HG03565 (cell line): ENCODE measurements around the gene TRIM47.

Source experiments
- ATAC-seq: cut with Tn5 transposase; IDR thresholded peaks from one replicate; pipeline ENCODE4 v1.9.1; 2021; ENCODE audit warnings: mild to moderate bottlenecking, moderate library complexity; ENCODE audit not compliant: unreplicated experiment

Gene TRIM47

DNA sequence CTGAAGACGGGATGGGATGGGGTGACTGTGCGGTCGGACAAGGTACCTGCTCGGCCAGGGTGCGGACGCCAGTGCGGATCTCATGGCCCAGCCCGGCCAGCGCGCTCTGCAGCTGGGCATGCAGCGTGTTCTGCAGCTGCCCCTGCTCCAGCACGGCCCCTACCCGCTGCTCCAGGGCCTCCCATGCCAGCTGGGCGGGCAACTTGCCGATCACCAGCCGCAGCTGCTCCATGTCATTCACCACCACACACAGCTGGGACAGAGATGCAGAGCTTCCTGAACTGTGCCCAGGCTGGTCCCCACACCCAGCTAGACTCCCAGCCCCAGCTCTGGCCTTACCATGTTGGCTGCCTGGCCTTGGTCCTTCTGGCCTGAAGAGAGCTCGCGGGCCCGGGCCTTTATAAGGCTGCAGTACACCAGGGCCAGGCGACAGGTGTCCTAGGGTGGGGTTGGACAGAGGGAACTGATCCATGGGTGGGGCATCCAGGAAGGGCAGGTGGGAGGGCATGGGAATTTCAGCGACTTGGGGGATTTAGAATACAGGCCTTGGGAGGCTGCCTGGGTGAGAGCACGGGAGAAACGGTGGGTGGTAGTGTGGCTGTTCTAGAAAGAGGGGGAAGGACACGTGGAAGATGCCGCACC is 44.0 kb downstream of the TRIM47 start:
- no peak for ATAC-seq

DNA sequence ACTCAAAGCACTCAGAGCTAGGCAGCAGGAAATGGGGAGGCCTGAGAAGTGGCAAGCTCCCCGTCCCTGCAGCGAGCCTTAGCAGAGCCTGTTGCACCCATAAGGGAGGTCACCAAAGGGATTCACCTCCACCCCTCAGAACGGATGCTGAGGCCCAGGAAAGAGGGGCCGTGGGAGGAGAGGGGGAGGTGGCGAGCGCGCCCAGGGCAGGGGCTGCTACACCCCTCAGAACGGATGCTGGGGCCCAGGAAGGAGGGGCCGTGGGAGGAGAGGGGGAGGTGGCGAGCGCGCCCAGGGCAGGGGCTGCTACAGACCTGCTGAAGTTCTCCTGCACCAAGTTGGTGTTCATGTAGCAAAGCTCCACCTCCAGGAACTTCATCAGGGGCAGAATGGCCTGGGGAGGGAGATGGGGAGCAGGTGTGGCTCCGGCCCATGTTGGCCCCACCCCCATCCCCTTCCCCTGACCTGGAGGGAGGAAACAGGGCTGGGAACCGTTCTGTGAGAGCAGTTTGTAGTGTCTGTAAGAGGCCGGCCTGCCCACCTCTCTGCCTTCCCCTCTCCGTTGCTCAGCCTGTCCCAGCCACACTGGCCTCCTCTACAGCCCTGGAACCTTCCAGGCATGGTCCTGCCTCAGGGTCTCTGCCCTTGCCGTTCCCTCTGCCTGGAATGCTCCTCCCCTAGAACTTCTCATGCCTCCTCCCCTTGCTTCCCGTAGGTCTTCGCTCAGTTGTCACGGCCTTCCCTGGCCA is 45.6 kb downstream of the TRIM47 start:
- no peak for ATAC-seq

DNA sequence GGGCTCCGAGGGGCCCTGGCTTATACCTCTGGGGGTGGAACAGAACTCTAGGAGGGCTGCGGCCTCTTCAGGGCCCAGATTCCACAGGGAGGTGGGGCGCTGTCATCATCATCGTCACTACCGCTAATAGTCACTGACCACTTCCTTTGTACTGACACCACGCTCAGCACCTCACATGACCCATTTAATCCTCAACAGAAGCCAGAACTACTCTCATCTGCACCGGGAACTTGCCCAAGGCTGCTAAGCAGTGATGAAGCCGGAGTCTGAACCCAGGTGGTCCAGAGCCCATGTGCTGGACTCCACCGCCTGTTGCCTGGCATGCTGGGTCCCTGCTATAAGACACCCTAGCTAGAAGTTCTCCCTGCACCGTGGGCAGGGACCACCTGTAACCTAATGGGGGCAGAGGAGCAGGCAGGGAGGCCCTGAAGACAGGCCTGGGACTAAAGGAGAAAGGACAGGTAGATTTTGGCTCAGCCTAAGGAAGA is 46.2 kb downstream of the TRIM47 start:
- no peak for ATAC-seq

DNA sequence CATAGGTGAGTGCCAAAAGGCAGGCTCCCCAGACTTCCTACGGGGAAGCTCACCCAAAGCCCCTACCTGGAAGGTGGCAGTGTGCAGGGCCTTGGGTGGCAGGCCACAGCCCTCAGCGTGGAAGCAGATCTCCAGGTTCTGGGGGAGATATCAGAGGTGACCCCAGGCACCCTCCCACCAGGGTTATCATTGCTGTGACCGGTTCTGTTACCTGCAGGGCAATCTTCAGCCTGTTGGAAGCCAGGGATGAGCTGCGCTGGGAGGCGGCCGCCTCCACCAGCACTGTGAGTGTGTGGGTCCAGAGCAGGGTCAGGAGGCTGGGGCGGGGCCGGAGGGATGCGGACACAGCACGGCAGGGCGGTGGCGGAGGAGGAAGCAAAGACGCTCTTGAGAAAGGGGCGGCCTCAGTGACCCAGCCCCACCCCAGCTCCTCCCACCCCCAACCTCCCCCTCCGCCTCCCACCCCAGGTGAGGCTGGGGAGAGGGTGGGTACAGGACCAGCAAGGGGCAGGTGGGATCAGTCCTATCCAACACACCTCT is 47.3 kb downstream of the TRIM47 start:
- no peak for ATAC-seq

DNA sequence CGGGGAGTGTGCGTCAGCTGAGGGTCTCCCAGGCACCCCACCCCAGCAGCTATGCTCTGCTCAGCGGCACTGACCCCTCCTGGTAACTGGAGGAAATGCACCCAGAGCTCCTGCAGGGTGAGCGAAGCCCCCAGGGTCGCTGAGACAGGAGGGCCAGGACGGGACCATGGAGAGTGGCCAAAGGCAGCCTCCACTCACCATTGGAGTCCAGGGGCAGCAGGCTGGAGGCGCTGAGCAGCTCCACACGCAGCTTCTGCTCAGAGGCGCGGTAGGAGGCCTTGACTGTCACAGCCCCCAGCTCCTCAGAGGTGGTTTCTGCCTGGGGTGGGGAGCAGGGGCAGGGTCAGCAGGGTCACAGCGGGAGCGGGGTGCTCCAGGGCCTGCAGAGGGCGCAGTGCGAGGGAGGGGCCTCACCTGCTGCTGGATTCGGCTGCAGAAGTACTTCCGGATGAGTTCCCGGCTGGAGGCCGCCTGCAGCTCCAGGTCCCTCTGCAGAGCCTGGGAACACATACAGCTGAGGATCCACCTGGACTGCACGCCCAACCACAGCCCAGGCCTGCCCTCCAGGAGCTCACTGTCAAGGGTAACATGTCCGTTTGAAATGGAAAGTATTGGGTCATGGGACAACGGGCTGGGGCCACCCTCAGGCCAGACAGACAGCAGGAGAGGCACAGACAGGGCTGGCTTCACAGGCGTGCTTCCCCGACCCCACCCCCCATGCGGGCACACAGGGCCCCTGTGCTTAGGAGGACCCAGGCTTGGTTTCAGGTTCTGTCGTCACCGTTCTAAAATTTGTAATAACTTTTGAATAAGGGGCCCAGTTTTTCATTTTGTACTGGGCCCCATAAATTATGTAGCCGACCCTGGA is 48.0 kb downstream of the TRIM47 start:
- ATAC-seq: no peak

DNA sequence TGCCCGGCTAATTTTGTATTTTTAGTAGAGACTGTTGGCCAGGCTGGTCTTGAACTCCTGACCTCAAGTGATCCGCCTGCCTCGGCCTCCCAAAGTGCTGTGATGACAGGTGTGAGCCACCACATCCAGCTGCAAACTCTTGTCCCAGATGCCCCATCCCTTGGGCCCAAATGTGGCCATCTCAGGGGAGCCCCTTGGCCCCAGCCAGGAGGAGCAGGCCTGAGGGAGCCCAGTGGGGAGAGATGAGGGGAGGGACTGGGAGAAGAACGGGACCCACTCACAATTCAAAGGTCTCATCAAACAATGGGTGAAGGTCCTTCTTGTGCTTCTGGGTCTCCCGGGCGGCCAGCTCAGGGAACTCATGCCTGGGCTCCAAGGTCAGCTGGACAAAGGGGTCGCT is 48.6 kb downstream of the TRIM47 start:
- ATAC-seq: no peak

DNA sequence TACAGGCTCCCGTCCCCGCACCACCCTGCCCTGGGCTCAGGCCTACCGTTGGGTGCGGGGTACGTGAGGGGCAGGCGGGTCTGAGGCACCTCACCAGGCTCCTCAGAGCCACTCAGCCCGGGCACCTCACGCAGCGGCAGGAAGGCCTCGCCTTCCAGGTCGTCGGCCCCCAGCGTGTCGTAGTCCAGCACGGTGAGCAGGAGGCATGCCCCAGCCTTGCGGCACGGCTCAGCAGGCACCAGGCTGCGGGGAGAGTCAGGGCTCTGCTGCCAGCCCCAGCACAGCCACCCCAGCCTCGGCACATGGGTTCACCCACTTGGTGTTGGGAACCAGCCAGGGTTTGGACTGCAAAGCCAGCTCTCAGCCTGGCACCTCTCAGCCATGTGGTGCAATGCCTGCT is 49.6 kb downstream of the TRIM47 start:
- ATAC-seq: no peak

DNA sequence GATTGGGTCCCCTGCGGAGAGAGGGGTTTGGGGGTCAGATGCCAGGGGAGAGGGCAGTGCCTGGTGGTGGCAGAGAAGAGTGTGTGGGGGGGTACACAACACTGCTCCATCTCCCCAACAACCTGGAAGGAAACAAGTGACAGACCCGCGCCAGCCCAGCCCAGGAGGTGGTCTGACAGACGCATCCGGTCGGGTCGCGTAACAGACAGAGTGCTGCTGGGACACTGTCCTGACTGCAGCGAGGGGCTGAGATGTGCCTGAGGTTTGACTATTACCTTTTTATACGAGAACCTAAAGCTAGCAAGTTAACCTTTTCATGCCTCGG is 50.3 kb downstream of the TRIM47 start:
- no peak for ATAC-seq

DNA sequence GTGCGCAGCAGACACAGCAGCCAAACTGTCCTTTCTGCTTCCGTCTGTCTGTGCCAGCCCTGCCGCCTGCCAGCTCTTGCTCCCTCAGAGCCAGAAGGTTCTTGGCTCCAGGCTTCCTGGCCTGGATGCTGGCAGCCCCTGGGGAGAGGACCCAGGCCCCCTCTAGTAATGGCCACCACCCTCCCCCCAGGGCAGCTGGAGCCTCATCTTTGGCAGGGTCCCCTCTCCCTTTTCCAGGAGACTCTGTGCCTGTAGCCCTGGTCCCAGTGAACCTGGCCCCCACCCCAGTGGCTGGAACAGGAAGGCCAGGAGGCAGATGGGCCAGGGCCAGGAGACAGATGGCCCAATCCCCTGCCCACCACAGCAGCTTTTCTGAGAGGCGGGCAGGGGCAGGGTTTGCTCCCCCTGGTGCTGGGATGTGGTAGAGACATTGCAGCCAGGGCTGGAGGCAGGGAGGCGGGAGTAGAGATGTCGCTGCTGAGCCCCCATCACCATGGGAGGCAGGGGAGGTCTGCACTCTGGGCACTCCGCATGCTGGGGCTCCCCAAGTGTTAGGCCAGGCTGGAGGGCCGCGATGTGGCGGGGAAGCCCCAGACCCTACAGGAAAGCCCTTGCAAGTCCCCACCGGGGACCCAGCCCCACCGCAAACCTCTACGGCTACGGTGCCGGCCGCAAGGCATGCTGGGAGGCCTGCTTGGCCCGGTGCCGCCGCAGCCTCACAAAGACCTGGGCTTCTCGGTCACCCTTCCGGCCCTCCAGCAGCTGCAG is 50.9 kb downstream of the TRIM47 start:
- ATAC-seq: no peak

DNA sequence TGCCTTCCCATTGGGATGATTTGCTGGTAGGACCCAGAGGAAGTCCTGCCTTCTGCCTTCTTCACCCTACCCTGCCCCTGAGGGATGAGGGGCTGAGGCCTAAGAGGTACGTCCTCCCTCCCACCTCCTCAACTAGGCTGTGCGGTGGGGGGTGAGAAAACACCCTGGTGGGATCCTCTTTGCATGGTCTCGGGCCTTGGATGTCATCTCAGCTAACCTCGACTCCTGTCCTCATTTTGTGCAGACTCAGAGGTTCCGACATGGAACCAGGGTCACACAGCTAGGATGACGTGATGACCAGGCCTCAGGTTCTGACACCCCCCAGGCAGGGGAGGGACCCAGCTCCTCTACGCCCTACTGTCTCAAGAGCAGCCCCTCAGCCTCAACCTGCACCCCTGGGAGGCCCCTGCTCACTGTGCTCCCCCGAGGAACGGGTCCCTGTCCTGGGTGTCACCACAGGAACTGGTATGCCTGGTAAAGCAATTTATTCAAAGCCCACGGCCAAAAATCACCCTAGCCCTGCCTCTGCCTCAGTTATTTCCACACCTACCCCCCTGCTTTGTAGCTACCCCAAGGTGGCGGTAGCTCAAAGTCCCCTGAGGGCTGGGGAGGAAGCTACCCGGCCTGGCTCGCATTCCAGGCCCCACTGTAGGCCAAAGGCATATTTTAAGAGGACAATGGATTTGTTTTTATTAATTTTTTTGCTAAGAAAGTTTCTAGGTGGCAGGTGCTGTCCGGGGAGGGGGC is 51.6 kb downstream of the TRIM47 start:
- no peak for ATAC-seq

DNA sequence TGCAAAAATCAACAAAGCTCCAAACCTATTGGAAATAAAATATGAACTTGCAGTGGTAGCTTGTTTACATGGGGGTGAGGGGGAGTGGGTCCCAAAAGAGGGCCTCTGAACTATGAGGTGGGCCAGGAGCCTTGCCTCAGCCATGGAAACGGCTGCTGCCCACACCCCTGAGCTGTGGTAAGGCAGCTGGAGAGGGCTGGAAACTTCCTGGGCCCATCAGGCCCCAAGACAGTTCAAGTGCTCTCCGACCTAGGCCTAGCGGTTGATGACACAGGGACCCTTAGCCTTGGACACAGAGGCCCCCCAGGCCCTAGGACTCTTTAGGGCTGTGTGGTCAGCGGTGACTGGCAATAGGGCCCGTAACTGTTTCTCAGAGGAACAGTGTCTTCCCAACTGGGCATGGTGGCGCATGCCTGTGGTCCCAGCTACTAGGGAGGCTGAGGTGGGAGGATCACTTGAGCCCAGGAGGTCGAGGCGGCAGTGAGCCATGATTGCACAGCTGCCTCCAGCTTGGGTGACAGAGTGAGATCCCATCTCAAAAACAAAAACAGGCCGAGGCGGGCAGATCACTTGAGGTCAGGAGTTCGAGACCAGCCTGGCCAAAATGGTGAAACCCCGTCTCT is 52.5 kb downstream of the TRIM47 start:
- no peak for ATAC-seq

DNA sequence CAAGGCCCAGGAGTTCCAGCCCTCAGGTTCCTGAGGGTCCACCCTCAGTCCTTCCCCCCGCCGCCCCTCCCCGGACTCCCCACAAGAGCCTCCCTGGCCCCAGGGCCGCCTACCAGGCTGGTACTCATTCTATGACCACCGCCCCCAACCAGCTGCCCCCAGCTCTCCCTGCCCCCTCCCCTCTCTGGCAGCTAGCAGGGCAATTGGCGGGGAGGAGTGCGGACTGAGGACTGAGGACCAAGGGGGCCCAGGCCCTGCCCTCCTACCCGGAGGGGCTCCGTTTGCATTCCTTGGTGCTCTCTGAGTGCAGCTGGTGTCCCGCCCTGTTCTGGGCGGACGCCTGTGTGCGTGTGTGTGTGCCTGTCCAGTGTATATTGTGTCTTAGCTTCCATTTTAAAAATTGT is 53.2 kb downstream of the TRIM47 start:
- ATAC-seq: no peak

DNA sequence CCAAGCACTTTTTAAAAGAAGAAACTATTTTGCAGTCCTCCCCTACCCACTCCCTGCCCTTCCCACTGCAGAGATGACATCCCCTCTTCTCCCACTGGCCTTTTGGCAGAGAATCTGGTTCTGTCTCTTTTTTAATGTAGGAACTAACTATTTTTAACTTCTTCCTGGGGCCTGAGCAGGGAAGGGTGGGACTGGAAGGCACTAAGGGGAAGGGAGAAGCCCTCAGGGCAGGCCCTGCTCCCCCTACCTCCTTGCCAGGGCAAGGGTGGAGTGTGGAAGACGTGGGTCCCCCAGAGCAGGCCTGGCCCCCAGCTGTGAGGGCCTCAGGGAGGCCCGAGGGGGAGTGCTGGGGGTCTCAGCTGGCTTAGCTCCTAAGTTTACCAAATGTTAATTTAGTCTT is 53.7 kb downstream of the TRIM47 start:
- ATAC-seq: no peak
